SK-MEL-5 (cell line): ENCODE results near the gene CSF3. TPM values are rescaled to one million over a fixed set of nuclear protein-coding genes. Genes with fewer than 3 reads are reported as not detected.
"Not testable (repeated sequence)": the region's sequence is repeated elsewhere in the genome, so short reads cannot be mapped to it uniquely, and the experiment has no call there.

ENCODE experiments used
- DNase-seq: peaks from one replicate; pipeline ENCODE4 v3.0.0-alpha.2; 2016; ENCODE audit warnings: low read depth, low spot score
- in situ Hi-C: cut with HindIII; loops from 2 replicates; pipeline ENCODE4 v1.10.0; 2016; ENCODE audit warnings: low sequenced_read_pairs, high pct_unique_total_duplicates, low pct_unique_long_range_greater_than_20kb
- total RNA-seq: library from RNA; depleted of rRNA; stranded (reverse); fragments of >200 nt; shearing (Covaris generic); gene quantifications from 2 replicates; pipeline ENCODE4 v1.2.3, GENCODE V29; 2014

Gene CSF3
- total RNA-seq, 1 experiment from 2014 or later, result not detected

GRCh38 chr17:39988206-39988810, 26.9 kb upstream of the CSF3 start:
- no peak for DNase-seq
- in situ Hi-C loops, result loop anchor here (25.0 kb wide), 1 partner anchor 99 kb away; no protein-coding TSS in a partner anchor

GRCh38 chr17:39994448-39994847, 20.8 kb upstream of the CSF3 start:
- DNase-seq, result no peak
- in situ Hi-C loops, result loop anchor here (25.0 kb wide), 1 partner anchor 93 kb away; no protein-coding TSS in a partner anchor

GRCh38 chr17:39995438-39995837, 19.8 kb upstream of the CSF3 start:
- DNase-seq, result no peak
- in situ Hi-C loops, result loop anchor here (25.0 kb wide), 1 partner anchor 92 kb away; no protein-coding TSS in a partner anchor

- no peak for DNase-seq
- in situ Hi-C loops, result loop anchor here (25.0 kb wide), 1 partner anchor 91 kb away; no protein-coding TSS in a partner anchor
These were observed 19.1 kb upstream of the CSF3 start for GRCh38 chr17:39996162-39996561.

GRCh38 chr17:39996800-39997199, 18.4 kb upstream of the CSF3 start:
- no peak for DNase-seq
- in situ Hi-C loops, result loop anchor here (25.0 kb wide), 1 partner anchor 91 kb away; no protein-coding TSS in a partner anchor

GRCh38 chr17:39997543-39997942, 17.7 kb upstream of the CSF3 start:
- in situ Hi-C loops, result loop anchor here (25.0 kb wide), 1 partner anchor 90 kb away; no protein-coding TSS in a partner anchor

GRCh38 chr17:39999067-39999466, 16.2 kb upstream of the CSF3 start:
- in situ Hi-C loops, result loop anchor here (25.0 kb wide), 1 partner anchor 88 kb away; no protein-coding TSS in a partner anchor
- no peak for DNase-seq

More at GRCh38 chr17:39997543-39997942, 17.7 kb upstream of the CSF3 start:
- DNase-seq, result no peak

- no peak for DNase-seq
- in situ Hi-C loops, result no loop called here
These were observed 15.1 kb upstream of the CSF3 start for GRCh38 chr17:40000161-40000560.

GRCh38 chr17:40001335-40001734, 13.9 kb upstream of the CSF3 start:
- in situ Hi-C loops, DNase-seq: not testable (repeated sequence)

GRCh38 chr17:40004072-40004471, 11.2 kb upstream of the CSF3 start:
- in situ Hi-C loops, result no loop called here
- DNase-seq, result no peak

- in situ Hi-C loops, result no loop called here
- no peak for DNase-seq
These were observed 10.5 kb upstream of the CSF3 start for GRCh38 chr17:40004712-40005111.

- in situ Hi-C loops, result no loop called here
These were observed 9.7 kb upstream of the CSF3 start for GRCh38 chr17:40005520-40005919.

GRCh38 chr17:40010946-40011500, 4.2 kb upstream of the CSF3 start:
- in situ Hi-C loops, DNase-seq: not testable (repeated sequence)

More at GRCh38 chr17:40005520-40005919, 9.7 kb upstream of the CSF3 start:
- DNase-seq, result no peak

- in situ Hi-C loops, DNase-seq: not testable (repeated sequence)
These were observed 3.1 kb upstream of the CSF3 start for GRCh38 chr17:40012017-40012647.

GRCh38 chr17:40014375-40014980, 762 bp upstream of the CSF3 start:
- in situ Hi-C loops, result no loop called here

GRCh38 chr17:40015998-40016985, 1.1 kb downstream of the CSF3 start:
- no peak for DNase-seq
- in situ Hi-C loops, result no loop called here

More at GRCh38 chr17:40014375-40014980, 762 bp upstream of the CSF3 start:
- DNase-seq, result no peak
